UCSD-AML1 (cell line): ENCODE results near the gene EIF3M.
"Not testable (repeated sequence)": the region's sequence is repeated elsewhere in the genome, so short reads cannot be mapped to it uniquely, and the experiment has no call there.

Experiments
- DNase-seq: peaks from one replicate; lab custom pipeline; 2025; ENCODE audit not compliant: unreplicated experiment; lab: John Stamatoyannopoulos, UW

The EIF3M gene

GRCh38 chr11:32594272-32594671, 10.6 kb downstream of the EIF3M start:
- DNase-seq: no peak

- DNase-seq: not testable (repeated sequence)
These were observed 12.5 kb downstream of the EIF3M start for GRCh38 chr11:32596114-32596513.

GRCh38 chr11:32597921-32598320, 14.3 kb downstream of the EIF3M start:
- DNase-seq: no peak

GRCh38 chr11:32602657-32603415, 19.2 kb downstream of the EIF3M start:
- DNase-seq: no peak

- no peak for DNase-seq
These were observed 22.6 kb downstream of the EIF3M start for GRCh38 chr11:32606220-32606619.

- DNase-seq: not testable (repeated sequence)
These were observed 25.2 kb downstream of the EIF3M start for GRCh38 chr11:32608826-32609225.

- DNase-seq: no peak
These were observed 27.2 kb downstream of the EIF3M start for GRCh38 chr11:32610797-32611352.

GRCh38 chr11:32613500-32614151, 30.0 kb downstream of the EIF3M start:
- DNase-seq: no peak

- DNase-seq: no peak
These were observed 31.8 kb downstream of the EIF3M start for GRCh38 chr11:32615422-32615821.

GRCh38 chr11:32616903-32617302, 33.3 kb downstream of the EIF3M start:
- DNase-seq: no peak

- DNase-seq: no peak
These were observed 47.2 kb downstream of the EIF3M start for GRCh38 chr11:32630844-32631243.

- no peak for DNase-seq
These were observed 52.2 kb downstream of the EIF3M start for GRCh38 chr11:32635819-32636218.

GRCh38 chr11:32641361-32641760, 57.7 kb downstream of the EIF3M start:
- DNase-seq: no peak

GRCh38 chr11:32643526-32643925, 59.9 kb downstream of the EIF3M start:
- DNase-seq: no peak
